Left ventricle myocardium inferior (tissue), 1 donor: ENCODE measurements around the gene DUSP14. TPM values are rescaled to one million over a fixed set of nuclear protein-coding genes. Genes with fewer than 3 reads are reported as not detected.

Experiments used
- DNase-seq: peaks from one replicate; pipeline ENCODE4 v3.0.0-alpha.2; 2020
- H3K27ac ChIP-seq: fragments of 200-600 bp; replicated peaks from 2 replicates; pipeline ENCODE4 v1.8.0; 2021
- H3K27me3 ChIP-seq: fragments of 200-600 bp; 2 replicates; pipeline ENCODE4 v1.8.0; 2021; ENCODE audit warnings: low read depth
- H3K36me3 ChIP-seq: fragments of 200-600 bp; 2 replicates; pipeline ENCODE4 v1.8.0; 2021
- H3K4me1 ChIP-seq: fragments of 200-600 bp; 2 replicates; pipeline ENCODE4 v1.8.0; 2021
- H3K4me3 ChIP-seq: fragments of 200-600 bp; 2 replicates; pipeline ENCODE4 v1.8.0; 2021; ENCODE audit warnings: mild to moderate bottlenecking, moderate library complexity
- H3K9me3 ChIP-seq: fragments of 200-600 bp; replicated peaks from 2 replicates; pipeline ENCODE4 v1.8.0; 2021
- intact Hi-C: fragments of 100-400 bp; cut with micrococcal nuclease; formaldehyde crosslinking; loops from one replicate; pipeline ENCODE4 v1.11.0; 2022
- total RNA-seq: library from RNA; stranded (reverse); fragmentation: NEBNext Ultra II Directional; extraction: Animal tissue kit (Norgen Biotek cat#: 25700); gene quantifications from one replicate; pipeline ENCODE4 v1.2.1, GENCODE V29; 2021
- TF ChIP-seq, protein P1 (sequence below): fragments of 200-600 bp; IDR thresholded peaks from 2 replicates; pipeline ENCODE4 v1.8.0; 2021; ENCODE audit warnings: antibody characterized with exemption, mild to moderate bottlenecking, borderline replicate concordance
- donor health status: DM: no; HTN: yes; CAD: no; lungs with severe emphysema.

The DUSP14 gene
- total RNA-seq, 1 donor from 2014 or later = 18.1 TPM

DNA sequence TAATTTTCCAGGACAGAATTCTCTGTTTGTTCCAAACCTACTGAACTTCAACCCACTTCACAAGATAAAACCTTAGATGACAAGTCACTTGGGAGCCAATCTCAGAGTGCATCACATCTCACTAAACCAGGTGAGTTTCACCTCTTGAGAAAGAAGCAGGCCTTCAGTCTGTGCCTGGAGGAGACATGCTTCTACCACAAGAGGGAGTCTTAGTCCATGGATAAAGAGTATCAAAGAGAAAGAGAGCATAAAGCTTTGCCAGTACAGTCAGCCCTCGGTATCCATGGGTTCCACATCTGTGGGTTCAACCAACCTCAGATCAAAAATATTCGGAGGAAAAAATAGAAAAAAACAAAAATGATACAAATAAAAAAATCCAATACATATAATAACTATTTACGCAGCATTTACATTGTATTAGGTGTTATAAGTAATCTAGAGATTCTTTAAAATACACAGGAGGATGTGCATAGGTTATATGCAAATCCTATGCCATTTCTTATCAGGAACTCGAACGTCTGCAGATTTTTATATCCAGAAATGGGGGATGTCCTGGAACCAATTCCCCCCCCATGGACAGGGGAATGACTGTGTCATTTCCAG lies 37.7 kb downstream of the DUSP14 start:
- DNase-seq = no peak
- Histone ChIP-seq H3K27me3 (no peaks in the 10 kb centered on the region), H3K4me3 (no peak overlapping the region), H3K4me1 (no peaks in the 10 kb centered on the region), H3K9me3 (no peaks in the 10 kb centered on the region), H3K36me3 (peaks cover 86% of the 10 kb centered on the region), H3K27ac (no peak overlapping the region)
- intact Hi-C loops = no loop called here
- TF ChIP-seq, protein P1, sequence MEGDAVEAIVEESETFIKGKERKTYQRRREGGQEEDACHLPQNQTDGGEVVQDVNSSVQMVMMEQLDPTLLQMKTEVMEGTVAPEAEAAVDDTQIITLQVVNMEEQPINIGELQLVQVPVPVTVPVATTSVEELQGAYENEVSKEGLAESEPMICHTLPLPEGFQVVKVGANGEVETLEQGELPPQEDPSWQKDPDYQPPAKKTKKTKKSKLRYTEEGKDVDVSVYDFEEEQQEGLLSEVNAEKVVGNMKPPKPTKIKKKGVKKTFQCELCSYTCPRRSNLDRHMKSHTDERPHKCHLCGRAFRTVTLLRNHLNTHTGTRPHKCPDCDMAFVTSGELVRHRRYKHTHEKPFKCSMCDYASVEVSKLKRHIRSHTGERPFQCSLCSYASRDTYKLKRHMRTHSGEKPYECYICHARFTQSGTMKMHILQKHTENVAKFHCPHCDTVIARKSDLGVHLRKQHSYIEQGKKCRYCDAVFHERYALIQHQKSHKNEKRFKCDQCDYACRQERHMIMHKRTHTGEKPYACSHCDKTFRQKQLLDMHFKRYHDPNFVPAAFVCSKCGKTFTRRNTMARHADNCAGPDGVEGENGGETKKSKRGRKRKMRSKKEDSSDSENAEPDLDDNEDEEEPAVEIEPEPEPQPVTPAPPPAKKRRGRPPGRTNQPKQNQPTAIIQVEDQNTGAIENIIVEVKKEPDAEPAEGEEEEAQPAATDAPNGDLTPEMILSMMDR = peak; percentile 65

DNA sequence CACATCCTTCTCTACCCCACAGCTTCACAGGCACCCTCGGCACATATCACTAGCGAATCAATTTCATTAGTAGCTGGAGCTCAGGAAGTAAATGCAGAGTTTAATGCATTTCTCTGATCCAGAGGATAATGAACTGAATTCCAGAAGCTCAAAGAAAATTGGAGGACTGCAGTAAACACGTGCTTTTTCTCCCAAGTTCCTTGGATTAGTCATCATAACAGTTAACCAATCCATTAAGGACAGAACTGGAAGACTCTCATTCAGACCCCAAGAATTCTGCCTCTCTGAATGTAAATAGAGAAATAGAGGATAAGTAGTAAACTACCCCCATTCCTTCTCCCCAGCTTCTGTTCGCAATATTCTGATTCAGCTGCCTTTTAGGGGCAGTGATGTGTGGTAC lies 40.7 kb downstream of the DUSP14 start:
- Histone ChIP-seq H3K4me3 (no peak overlapping the region), H3K27me3 (no peaks in the 10 kb centered on the region), H3K9me3 (no peaks in the 10 kb centered on the region), H3K36me3 (peaks cover 77% of the 10 kb centered on the region), H3K4me1 (no peaks in the 10 kb centered on the region), H3K27ac (no peak overlapping the region)
- intact Hi-C loops = no loop called here
- TF ChIP-seq, protein P1 = no peak
- DNase-seq = no peak

DNA sequence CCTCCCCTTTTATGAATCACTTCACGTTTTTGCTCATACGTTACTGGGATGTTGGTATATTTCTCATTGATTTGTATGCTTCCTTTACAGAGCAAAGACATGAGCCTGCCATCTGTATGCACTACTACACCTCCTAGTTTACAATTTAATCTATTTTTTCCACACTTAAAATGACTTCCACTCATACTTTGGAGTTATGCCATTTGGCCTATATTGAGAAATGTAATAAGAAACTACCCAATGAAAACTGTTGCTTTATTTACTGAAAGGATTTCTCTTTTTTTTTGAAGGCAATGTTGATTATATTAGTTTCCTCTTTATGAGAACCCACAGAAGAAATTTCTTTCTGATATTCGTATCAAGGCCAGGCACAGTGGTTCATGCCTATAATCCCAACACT lies 43.1 kb downstream of the DUSP14 start:
- H3K4me3 ChIP-seq = no peak overlapping the region
- no peaks in the 10 kb centered on the region for H3K4me1 ChIP-seq
- H3K36me3 ChIP-seq = peaks cover 85% of the 10 kb centered on the region
- no peaks in the 10 kb centered on the region for H3K9me3 ChIP-seq
- intact Hi-C loops = no loop called here
- no peaks in the 10 kb centered on the region for H3K27me3 ChIP-seq
- no peak overlapping the region for H3K27ac ChIP-seq
- DNase-seq = no peak
- TF ChIP-seq, protein P1 = no peak

DNA sequence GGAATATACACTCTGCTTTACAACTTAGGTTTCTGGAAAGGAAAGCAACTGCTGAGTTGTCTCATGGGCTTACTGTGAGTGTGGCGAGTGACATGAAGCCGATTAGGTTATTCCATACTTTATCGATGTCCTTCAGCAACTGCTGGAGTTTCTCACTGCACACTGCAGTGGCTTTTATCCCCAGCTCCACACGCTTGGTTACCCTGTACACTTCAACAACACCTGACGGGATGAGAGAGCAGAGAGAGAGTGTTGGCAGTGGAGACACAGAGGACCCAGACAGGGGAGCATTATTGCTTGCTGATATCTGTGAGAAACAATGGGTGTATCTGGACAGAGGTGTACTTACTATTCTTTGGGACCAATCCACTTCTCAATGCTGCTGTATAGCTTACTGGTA lies 46.2 kb downstream of the DUSP14 start:
- intact Hi-C loops = no loop called here
- H3K27ac ChIP-seq = no peak overlapping the region
- TF ChIP-seq, protein P1 = no peak
- H3K4me1 ChIP-seq = no peaks in the 10 kb centered on the region
- no peak for DNase-seq
- H3K9me3 ChIP-seq = no peaks in the 10 kb centered on the region
- no peaks in the 10 kb centered on the region for H3K27me3 ChIP-seq
- H3K36me3 ChIP-seq = peaks cover 87% of the 10 kb centered on the region
- H3K4me3 ChIP-seq = no peak overlapping the region

DNA sequence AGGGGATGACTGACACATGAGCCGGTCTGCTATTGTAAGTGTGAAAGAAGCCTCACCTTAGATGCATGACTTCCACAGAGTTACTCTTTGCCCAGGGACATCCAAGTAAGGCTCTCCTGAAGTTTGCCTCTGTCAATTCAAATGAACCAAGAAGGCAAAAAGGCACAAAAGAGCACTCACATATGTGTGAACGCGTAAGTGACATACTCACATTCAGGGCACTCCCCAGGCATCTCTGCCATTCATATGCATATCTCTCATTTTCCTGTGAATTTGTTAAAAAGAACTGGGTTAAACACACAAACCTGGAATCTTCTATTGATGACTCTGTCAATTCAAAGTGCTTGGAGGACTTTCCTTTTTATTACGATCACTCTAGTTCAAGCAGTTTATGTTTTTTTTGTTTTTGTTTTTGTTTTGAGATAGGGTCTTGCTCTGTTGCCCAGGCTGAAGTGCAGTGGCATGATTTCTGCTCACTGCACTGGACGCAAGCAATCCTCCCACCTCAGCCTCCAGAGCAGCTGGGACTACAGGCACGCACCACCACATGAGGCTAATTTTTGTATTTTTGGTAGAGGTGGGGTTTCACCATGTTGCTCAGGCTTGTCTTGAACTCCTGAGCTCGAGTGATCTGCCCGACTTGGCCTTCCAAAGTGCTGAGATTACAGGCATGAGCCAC lies 49.4 kb downstream of the DUSP14 start:
- Histone ChIP-seq H3K27ac (no peak overlapping the region), H3K4me3 (no peak overlapping the region), H3K9me3 (no peaks in the 10 kb centered on the region), H3K36me3 (peaks cover 79% of the 10 kb centered on the region), H3K27me3 (no peaks in the 10 kb centered on the region), H3K4me1 (peaks cover 3% of the 10 kb centered on the region)
- no peak for DNase-seq
- intact Hi-C loops = no loop called here
- TF ChIP-seq, protein P1 = no peak
